Fibroblast of skin of left biceps (primary cell): Measurements from ENCODE around the gene PALLD.

Experiments used
- DNase-seq, 2 experiments: peaks; one replicate each; pipeline ENCODE4 v3.0.0-alpha.2; 2013; ENCODE audit warnings: low read depth in 2 of 2

PALLD gene

DNA sequence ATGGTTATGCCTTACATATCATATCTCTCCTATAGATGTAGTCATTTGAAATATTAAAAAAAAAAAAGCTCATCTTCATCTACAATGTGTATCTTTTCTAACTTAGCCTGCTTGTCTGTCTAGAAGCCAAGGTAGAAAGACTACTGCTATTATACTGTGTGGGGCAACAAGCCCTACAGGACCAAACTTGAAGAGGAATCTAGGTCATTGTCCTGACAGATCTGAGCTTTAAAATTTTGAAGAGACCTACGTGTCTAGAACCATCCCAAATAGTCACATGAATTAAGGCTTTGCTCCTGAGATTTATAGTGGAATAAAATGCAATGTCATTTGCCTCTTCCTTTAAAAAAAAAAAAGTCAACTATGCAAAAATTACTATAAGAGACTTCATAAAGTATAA is 95.8 kb downstream of the PALLD start:
- DNase-seq = no peak

DNA sequence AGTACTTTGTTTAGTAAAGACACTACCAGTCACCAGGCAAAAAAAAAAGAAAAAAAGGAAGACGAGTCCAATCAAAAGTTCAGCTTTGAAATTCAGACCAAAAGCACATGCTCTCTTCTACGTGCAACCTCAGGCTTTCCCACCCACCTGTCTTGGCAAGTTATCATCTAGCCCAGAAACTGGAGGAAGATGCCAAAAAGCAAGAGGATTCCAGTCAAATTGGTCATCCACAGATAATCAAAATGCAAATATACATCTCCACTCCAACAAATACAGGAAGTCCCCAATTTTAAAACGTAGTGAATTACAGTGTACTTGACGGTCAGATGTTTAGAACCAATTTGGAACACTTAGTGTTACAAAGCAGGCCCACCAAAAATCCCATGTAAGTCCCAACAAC is 96.5 kb downstream of the PALLD start:
- no peak for DNase-seq

DNA sequence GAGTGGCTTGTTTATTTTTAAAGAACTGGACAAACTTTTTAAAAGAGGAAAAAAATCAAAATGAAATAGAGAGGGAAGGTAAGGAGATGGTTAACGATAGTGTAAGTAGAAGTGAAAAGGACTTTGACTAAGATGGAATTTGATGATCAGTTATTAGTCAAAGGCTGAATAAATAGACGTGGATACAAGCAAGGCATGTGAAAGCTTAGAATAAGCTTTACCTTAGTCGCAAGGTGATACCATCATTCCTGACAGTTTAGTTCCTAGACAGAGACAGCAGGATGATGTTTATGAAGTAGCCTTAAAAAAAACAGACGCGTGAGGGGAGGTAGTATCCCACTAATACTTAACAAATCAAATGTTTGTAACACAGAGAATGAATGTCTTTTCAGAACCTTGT is 97.3 kb downstream of the PALLD start:
- DNase-seq = no peak

DNA sequence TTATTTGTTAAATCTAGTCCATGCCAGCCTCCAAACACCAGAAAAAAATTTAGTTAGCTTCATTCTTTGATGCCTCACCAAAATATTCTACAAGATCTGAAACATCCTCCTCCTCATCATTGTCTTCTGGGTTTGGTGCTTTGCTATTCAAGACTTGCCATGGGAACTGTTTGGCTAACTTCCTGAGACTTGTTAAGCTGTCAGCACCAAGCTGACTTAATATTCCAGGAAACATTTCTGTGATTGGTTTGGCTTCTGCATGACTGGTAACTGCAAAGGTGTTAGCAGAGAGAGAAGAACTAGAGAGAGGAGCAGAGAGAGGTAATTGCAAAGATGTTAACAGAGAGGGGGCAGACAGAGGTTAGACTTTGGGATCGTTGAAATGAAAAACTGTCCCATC is 101.3 kb downstream of the PALLD start:
- DNase-seq = no peak

DNA sequence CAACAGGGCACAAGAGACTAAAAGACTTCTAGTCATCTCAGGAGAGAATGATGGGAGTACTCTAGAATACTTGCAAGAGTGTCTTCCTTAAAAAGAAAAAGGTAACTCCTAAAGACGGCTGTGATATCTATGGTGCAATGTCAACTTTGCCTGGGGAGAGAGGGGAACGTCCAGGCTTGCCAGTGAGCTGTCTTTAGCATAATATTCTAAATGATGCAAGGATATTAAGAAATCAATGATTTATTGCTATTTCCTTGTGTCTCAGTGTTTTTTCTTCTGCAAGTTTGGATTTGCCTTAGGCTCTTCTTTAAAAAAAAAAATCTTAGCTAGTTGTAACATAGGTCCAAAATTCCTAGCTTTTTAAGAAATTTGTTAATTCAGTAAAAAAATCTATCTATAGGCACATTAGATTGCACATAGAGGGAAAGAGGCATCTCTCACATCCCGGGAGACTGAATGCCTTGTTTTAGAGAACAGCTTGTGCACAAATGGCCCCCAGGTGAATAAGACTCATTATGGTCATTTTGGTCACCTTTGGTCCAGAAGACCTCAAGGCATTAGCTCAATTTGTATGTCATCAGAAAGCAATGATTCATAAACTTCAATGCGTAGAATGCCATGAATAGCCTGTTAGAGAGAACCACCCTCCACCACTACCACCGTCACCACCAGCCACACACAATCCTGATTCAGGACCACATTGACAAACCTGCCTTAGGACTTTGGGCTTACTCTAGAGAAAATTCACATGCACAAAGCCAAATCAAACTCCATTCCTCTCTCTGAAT is 104.1 kb downstream of the PALLD start:
- no peak for DNase-seq

DNA sequence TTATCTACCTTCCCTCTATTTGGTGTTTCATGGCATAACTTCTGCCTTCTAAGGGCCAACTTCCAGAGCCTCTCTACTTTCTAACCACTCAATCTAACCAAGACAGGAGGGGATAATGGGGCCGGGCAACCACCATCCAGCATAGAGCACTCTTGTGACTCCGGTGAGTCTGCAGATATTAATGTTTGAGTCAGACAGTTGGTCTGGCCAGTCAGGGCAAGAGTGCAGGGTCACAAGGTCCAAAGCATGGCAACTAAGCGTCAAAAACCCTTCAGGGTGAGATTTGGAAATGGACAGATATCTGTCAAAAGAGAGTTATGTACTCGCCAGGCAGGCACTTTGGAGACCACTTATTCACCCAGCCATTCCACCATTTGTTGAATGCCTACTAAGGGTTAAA is 105.0 kb downstream of the PALLD start:
- DNase-seq = no peak

DNA sequence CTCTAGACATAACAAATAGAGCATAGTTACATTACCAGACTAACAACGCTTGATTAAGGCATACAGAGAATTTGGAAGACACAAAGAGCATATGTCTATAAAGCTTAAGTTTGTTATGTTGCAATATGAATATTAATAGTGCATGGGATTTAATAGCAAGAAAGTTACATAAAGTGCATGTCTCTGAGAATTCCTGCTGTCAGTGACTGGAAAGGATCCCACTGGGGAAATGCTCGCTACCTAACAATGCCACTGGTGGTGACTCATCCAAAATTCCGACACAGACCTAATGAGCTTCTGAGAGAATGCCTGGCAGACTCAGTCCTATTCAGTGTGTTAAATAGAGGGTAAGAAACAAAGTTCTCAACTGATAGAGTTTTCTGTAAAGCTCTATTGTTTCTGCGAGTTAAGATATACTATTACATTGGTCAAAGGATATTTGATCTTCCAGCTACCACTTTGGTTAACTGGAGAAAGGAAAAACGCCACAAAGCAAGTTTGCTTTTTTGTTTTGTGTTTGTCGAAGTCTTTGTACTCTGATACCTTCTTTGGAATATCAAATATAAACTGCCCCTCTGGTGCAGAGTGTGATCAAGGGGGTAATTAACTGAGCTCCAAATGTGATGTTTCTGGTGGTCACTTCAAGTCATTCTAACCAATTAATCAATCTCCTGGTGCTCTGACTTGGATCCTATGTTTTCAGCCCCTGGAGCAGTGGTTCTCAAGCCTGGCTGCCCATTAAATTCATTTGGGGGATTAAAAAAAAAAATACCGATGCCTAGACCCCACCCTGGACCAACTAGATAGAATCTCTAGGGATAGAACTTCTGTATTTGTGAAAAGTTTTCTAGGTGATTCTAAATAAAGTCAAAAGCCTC is 107.9 kb downstream of the PALLD start:
- peak; percentile 85 to 86 for DNase-seq

DNA sequence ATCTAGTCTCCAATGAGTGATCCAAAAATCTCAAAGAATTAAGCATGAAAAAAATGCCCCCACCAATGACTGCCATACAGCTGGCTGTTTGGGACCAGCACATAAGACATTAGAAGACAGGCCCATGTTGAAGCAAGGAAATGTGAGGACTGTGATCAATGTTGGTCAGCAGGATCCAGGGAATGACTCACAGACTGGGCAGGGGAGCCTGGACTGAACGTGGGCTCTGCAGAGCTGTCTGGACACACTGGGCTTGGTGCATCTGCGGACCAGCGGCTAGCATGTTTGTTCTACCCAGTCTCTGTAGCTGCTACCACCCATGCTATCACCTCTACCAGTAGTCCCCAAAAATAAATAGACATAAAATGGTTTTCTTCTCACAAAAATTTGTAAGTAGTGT is 108.6 kb downstream of the PALLD start:
- DNase-seq = no peak

DNA sequence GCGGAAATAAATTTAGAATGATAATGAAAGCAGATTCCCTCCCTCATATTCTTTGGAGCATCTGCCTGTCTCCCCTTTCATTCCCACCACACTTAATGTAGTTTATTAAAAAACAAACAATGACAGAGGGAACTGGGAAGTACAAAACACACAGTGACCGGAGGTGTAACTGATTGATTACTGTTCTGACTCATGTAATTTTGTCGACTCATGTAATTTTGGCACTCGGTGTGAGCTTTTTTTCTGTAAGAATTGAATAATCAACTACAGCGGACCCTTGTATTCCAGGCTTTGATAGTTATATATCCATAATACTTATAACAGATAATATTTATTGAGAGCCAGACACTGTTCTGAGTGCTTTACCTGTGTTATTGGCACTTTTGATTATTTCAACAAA is 110.4 kb downstream of the PALLD start:
- DNase-seq = no peak

DNA sequence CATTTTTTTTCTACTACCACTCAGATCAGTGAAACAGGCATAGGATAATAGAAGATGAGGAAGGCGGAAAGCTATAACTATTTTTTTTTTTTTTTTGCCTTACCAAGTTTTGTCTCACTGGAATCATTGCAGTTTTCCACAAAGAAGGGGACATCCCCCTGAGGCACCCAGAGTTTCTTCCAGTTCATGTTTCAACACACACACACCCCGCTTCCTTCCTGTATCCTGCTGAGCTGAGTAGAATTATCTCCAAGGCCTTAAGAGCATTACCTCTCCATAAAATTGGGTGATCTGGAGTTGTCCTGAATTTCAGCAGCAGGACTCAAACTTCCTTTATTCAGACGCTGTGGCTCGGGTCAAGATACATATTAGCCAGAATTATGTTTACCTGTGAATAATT is 111.9 kb downstream of the PALLD start:
- DNase-seq = no peak

DNA sequence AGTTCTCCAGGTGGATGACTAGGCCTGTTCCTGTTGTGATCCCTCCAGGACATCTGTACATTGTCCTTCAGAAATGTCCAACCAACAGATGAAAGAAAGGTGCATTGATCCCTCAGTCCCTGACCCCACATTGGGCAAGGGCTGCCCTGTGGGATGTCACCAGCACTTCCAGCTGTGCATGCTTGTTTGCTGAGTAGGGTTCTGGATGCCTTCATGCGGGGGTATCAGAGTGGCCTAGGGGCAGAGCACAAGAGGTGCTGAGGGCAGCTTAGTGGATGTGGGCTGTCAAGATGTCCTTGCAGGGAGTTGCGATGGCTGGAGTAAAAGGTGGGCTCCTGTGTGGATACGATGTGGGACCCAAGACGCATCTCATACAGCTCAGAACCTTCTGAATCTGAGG is 112.5 kb downstream of the PALLD start:
- DNase-seq = no peak

DNA sequence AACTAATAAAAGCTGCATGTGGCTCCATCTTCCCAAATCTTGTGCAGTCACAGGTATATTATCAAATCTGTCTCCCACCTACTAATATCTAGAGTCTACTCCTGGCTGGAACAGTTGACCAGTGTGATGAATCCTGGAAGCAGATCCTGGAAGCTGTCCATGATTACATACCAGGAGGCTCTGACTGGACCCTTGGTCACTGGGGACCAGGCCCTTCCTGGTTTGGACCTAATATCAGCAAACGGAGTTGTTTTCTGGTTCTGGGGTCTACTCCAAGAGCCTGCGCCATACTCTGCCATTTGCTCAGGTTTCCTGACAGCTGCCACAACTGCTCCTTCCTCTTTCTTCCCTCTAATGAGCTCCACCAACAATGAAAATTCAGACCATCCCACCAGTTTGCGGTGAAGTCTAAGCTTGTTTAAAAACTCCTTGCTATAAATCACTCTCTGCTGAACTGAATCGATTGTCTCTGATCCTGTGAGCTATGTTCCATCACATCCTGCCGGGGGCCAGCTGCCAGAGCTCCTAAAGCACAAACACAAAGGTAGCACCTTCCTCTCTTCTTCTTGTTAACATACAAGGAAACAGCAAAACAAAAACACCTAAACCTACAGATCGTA is 114.2 kb downstream of the PALLD start:
- DNase-seq = no peak

DNA sequence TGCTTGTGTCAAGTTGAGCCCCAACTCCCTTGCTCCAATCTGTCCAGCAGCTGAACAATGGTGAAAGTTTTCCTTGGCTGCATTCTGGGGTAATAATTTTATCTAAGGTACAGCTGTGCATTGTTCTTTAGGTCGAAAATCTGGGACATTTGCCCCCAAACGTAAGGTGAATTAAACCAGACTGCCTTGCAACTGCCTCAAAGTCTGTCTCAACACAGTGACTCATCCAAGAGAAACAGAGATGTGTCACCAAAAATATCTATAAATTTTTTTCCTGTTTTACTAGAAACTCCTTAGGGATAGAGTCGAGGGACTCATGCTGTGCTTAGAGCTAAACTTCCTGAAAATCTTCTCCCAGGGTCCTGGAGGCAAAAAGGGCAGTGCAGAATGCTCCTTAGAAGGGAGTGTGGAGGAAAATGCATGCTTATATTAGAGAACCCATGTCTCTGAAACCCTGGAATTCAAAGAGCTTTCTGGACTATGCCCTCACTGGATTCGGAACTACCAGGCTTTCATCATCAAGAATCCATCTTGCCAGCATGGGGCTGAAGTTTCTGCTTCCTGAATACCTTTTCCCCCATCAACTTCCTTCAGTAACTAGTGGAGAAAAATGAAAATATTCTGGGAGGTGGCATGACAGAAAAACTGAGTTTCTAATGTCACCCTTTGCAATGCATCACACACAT is 115.7 kb downstream of the PALLD start:
- DNase-seq = no peak

DNA sequence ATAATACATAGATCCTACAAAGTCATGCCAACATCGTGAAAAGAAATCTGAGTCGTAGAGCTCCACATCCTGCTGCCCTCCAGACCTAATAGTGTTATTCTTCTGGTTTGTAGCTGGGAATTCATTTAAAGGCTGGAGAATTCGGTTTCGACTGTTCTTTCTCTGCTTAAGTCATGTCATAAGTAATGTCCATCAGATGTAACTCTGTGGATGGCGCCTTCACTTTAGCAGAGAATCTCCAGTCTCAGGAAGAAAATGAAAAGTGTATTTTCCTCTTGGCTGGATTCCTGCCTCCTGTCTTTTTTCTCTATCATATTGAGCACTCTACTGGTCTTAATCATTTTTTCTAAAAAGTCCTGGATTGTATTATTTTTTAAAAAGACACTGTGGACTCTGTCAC is 117.0 kb downstream of the PALLD start:
- no peak for DNase-seq

DNA sequence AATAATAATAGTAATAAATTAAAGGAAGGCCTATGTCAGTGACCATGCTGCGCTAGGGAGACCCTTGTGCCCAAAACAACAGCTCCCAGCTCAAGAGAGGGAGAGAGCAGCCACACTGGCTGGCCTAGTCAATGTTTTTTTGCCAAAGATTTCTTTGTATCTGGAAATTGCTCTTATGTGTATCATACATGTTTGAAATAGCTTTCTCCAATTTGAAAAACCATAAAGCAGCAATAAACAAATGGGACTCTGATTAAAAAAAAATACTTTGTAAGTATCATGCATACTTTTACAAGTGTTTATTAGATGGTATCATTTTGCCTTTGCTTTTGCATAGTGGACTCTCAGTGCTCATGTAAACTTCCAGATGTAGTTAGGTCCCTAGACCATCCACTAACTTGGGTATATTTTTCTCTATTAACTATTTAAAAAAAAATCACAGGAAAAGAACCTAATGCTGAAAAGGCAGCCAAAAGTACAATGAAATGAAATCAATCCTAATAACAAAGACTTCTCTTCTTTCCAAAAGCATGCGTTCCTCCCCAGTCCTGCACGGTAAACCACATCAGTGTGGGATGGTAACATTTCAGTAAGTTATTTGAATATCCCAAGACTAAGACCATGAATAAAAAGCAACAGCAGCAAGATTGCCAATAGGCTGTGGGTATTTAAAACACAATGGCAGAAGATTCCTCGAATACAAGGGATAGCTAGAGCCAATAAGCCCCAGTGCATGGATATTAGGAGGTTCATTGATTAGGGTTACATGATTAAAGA is 117.6 kb downstream of the PALLD start:
- no peak for DNase-seq

DNA sequence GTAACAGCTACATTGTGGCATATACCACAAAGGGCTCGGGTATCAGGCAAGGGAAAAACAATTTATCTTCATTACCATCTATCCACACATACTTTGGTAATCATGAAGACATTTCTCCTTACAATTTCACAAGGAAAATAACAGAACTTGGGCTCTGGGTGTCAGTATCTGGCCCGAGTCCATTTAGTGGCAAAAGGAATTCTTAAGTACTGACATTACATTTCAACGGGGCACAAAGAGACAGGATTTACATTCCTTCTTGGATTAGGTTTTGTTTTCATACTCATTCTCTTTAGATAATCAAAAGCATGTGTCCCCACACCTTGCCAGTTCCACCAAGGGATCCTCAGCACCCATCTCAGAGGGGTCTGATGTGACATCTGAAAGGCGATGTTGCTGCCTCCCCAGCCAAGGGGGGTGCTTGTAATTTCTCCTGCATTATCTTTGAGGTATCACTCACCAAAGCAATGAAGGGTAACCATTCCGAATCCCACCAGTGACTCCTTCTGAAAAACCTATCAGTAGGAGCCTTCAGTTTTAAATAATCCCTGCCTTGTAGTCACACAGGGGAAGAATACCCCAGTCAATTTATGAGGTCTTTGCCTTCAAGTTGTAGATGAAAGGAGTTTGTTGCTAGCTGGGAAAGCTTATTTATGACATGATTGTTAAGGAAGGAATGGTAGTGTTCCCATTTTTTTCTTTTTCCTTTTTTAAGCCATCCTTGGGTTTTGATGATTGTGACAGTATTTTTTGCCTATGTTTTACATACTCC is 118.6 kb downstream of the PALLD start:
- peak; percentile 95 to 97 for DNase-seq

DNA sequence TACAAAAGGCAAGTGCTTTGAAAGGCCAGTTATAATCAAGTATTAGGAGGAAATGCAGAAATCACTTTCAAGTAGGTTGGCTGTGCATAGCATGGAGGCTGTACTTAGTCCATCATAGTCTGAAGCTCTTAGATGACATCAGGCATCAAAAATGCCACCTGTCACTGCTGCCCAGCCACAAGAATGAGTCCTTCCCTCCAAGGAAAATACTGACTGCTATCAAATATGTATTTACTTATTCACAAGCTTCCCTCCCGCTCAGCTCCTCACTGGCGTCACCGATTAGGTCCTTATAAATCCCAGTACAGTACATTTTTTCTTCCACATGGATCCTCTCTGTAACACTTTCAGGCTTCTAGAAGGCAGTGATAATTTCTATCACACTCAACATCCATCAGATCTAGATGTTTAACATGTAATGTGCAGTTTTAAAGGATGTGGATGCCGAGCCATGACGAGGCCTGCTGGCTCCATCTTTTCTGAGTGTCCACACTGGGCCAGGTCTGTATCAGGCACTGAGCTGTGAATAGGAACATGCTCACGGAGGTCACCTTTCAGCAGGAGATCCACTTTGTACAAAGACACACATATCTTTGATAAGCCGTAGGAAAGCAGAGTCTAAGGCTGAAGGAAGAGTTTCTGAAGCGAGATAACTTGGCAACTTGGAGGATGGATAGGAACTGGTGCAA is 121.9 kb downstream of the PALLD start:
- no peak for DNase-seq

DNA sequence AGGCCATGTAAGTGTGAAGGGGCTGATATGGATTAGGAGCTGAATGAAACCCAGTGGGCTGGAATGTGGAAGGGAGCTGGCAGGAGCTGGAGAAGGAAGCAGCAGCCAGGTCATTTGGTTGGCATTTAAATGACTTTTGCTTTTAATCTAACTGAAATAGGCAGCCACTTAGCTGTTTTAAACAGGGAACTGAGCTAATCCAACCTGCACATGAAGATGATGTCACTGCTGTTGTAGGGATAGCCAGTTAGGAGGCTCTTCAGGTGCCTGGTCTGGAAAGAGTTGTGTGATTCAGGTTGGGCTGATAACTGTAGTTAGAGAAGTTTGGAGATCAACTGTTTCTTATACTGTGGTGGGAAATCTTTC is 122.4 kb downstream of the PALLD start:
- DNase-seq = no peak

DNA sequence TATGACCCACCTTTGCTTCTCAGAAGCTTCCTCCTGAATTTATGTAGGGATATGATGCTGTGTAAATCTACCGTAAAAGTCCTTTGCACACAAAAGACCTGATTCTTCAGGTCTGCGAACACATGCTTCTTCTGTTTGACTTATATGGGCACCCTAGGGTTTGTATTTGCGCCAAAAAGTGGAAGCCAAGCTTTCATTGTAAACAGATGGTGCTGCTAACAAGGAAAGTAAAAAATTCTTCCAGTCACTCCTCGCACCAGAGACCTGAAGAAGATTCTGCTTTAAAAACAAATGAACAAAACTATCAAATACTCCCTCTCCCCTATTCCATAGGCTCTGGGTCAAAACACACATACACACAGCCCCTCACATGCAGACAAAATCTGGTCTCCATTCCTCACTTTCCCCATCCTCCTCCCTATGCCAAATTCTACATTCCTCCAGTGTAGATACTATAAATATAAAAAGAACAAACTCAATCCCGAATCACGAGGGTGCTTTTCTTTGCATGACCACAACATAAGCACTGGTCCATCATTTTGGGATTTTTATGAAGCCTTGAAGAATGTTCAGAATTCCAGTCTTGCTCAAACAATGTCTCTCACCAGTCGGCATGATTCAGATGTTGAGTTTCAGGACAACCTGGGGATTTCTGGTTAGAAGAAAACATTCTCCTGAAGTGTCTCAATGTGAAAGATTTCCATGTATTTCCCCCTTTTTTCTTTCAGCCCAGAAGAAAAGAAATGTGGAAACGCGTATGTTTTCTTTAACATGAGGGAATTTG is 125.1 kb downstream of the PALLD start:
- peak; percentile 90 for DNase-seq
